Anterior cingulate cortex (tissue), 58 donors: Measurements from ENCODE around the gene THAP2.
"Not testable (repeated sequence)": the region's sequence is repeated elsewhere in the genome, so short reads cannot be mapped to it uniquely, and the experiment has no call there.

Experiments
- DNase-seq, 58 donors: peaks; one replicate each; lab custom pipeline; 2025; lab: John Stamatoyannopoulos, UW

Gene THAP2

DNA sequence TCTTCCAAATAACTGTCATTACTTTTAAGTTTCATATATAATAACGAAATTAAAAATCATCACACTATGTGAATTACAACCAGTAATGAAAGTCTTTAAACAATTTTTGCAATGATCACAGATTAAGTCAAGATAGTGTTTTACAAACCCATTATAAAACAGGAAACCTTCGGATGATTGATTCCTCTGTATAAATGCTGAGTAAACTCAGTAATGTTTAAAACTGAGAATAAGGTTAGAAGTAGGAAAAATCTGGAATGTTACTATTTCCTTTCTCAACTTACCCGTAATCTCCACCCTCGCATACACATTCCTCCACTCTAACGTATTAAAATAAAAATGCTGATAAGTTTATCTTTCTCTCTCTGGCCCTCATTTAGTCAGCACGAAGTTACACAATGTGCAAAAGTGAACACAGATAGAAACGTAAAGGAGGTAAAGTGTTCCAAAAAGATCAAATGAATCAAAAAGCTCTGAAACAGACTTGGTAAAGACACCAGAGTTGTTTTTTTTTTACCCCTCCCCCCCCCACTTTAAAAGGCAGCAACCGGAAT lies 2.0 kb upstream of the THAP2 start:
- DNase-seq = no peak

DNA sequence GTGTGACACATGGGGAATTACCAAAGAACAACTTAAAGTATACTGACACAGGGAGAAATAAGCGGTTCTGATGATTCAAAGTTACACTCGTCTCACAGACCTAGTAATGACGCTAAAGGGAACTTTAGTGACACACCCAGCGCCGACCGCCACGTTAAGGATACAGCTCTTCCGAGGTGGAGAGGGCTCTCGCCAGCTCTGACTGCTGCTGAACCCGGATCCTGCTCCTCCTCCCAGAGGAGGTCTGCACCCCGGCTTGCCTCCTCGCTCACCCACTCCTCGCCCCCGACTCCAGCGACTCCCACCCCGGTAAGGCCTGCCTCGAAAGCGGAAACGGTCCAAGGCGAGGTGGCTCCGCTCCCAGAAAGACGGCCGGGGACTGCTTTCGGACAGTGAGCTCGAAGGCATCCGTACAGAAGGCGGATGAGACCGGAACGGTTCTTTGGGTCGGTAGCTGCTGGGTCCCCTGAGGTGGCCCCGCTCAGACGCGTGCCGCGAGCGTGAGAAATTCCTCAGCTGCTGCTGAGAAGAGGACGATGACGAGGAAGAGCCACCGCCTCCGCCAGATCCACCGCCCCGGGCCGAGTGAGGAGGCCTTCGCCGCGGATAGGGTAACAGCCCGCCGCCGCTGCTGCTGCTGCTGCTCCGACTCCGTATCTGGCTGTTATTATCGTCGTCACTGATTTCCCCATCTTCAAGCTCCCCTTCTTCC lies 1.1 kb upstream of the THAP2 start:
- DNase-seq = peak in 51 of 58 donors; percentile 23 to 77 (median 55)

DNA sequence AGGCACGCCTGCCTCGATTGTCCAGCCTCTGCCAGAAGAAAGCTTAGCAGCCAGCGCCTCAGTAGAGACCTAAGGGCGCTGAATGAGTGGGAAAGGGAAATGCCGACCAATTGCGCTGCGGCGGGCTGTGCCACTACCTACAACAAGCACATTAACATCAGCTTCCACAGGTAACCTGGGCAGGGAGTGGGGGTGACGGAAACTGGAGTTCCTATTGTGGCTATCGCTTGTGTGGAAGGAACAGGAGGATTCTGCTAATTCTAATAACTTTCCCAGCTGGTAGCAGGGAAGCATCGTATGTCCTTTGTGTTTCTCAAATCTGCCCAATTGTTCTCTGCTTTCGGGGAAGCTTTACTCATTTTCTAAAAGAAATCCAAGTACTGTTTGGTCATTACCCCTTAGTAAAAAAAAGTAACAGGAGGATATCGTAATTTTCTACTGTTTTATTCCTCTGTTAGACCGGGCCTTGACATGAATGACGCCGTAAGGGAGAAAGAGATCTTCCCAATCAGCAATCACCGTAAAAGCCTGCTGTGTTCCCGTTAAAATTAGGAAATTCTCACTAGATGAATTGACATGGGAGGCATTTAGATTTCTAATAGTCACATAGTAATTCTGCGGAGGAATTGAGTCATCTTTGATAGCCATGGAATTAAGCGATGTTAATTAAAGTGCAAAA lies 449 bp downstream of the THAP2 start:
- peak in 6 of 58 donors; percentile 76 to 91 (median 85) for DNase-seq

DNA sequence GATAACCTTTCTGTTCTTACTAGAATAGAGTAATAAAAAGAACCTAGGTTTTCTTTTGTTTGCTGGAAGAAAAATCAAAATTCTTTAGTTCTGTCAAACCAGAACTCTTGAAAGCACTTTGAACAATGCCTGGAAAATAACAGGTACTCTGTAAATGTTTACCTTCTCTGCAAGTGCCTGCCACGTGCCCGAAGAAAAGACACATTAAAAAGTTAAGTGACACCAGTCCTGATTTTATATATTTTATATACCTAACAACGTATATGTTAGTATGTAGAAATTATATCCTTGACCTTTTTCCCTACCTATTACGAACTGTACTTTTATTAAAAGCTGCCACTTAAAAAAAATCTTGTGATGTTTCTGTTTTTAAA lies 976 bp downstream of the THAP2 start:
- no peak for DNase-seq

DNA sequence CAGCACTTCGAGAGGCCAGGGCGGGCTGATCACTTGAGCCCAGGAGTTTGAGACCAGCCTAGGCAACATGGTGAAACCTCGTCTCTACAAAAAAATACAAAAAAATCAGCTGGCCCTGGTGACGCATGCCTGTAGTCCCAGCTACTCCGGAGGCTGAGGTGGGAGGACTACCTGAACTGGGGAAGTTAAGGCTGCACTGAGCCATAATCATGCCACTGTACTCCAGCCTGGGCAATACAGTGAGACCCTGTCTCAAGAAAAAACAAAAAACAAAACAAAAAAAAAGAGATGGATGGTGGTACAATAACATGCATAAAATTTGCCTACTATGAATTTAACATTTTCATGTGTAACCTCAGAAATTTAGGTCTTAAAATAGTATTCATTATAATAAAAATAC lies 2.2 kb downstream of the THAP2 start:
- DNase-seq = no peak

DNA sequence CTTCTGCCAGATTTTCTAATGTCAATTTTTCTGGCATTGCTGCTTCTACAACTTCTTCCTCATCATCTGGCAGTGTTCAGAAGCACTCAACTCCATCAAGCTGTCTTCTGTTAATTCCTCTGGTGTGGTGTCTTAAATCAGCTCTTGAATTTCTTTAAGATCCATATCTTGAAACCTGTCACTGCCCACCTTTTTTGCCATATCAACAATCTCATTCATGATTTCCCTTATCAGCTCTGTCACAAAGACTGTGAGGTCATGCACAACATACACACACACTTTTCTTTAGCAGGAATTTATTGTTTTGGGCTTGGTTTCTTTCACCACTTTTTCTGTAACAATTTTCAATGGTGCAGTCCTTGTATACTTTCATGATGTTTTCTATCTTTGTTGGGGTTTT lies 7.2 kb downstream of the THAP2 start:
- DNase-seq = no peak

DNA sequence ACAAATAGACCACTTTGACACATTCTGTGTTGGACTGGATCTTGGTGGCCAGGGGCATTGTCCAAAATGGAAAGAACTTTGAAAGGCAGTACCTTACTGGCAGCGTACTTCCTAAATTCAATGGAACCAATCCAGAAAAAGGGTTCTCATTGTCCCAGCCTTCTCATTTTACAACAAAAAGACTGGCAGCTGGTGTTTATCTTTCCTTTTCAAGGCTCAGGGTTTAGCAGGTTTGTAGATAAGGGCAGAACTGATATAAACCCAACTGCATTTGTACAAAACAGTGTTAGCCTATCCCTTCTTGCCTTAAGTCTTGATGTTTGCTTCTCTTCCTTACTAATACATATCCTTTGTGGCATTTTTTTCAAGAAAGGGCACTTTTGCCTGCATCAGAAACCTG lies 7.7 kb downstream of the THAP2 start:
- no peak for DNase-seq

DNA sequence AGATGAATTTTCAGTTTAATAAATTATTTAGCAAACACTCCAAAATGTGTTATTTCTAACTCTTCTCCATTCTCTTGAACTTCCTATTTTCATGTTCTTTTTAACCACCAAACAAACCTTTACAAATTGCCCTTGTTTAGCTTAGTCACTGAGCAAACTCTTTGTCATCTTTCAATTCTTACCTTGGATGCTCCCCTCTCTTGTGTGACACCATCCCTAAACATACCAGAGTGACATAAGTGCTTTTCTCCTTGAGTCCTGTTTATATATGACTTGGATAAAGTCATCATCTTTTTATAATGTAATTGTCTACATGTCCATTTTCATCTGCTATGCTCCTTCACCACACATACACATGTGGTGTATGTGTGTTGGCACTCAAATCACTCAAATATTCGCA lies 18.4 kb downstream of the THAP2 start:
- DNase-seq = no peak

DNA sequence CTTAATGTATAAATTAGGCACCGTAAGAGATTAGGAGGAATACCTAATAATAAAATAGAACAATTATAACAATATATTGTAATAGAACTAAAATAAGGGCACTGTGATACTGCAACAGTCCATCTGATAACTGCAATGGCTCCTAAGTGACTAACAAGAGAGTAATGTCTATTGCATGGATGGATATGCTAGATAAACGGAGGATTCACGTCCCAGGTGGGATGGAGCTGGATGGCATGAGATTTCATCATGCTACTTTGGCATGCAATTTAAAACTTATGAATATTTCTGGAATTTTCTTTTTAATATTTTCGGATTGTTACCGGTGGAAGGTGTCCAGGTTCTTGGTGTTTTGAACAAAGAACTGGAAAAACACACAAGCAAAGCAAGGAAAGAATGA lies 19.5 kb downstream of the THAP2 start:
- no peak for DNase-seq

DNA sequence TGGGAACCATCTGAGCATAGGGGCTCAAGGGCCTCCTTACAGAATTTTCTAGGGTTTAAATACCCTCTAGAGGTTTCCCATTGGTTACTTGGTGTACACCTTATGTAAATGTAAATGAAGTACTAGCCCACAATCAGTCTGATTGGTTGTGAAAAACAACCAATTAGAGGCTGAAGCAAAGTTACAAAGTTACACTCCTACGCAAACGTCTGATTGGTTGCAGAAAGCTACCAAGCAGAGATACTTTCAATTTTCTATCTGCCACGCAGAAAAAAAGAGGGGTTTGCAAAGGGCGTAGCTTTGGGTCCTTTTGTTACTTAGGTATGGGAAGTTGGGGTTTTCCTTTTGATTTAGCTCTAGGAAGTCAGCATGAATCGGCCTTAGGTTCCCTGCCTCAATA lies 20.0 kb downstream of the THAP2 start:
- peak in 1 of 58 donors; percentile 4 for DNase-seq

DNA sequence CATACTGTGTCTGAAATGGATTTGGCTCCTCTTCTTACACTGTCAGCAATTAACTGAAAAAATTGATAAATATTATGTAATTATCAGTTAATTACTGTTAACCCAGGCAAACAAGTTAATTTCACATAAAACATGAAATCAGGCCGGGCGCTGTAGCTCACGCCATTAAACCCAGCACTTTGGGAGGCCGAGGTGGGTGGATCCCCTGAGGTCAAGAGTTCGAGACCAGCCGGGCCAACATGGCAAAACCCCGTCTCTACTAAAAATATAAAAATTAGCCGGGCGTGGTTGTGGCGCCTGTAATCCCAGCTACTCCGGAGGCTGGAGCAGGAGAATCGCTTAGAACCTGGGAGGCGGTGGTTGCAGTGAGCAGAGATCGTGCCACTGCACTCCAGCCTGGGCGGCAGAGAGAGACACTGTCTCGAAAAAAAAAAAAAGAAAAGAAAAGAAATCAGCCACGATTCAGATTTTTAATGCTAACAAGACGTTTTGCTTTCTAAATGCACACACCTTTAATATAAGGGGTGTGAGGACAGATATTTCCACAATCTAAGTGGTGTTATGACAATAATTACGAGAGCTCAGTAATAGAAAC lies 21.3 kb downstream of the THAP2 start:
- peak in 5 of 58 donors; percentile 2 to 11 (median 4) for DNase-seq

DNA sequence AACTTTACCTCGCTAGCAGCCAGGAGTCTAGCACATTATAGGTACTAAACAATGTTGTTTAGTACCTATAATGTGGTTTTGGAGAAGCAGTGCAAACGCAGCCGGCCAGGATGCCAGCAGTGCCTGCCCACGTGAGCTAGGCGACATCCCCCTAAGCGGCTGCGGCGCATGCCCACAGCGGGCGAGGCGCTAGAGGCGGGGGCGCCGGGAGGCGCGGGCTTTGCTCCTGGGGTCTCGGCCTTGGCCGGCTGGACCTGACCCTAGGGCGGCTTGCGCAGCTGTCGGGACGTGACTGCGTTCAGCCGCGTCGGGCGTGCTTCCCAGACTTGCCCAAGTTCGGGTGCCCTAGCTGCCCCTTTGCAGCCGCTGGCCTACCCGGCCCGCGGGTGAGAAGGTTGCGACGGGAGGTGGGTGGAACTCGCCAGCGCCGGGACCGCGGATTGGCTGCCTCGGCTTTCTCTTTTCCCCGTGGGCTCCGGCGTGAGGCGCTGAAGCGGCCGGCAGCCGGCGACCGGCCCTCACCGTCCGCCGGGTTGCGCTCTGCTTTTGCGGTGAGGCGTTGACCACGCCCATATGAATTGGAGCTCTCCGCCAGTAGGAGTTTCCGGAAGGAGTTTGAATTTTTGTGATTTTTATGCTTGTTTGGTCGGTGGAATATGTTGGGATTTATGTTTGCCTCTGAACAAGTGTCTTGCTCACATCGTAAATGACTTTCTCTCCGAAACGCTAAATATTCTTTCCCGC lies 22.0 kb downstream of the THAP2 start, which contains the start of gene TMEM19:
TMEM19 (plus strand) TSS at position 169 of the 744 bp plus-strand sequence. CDS start 599 bp downstream, outside the sequence.
- peak in 57 of 58 donors; percentile 63 to 98 (median 91) for DNase-seq

DNA sequence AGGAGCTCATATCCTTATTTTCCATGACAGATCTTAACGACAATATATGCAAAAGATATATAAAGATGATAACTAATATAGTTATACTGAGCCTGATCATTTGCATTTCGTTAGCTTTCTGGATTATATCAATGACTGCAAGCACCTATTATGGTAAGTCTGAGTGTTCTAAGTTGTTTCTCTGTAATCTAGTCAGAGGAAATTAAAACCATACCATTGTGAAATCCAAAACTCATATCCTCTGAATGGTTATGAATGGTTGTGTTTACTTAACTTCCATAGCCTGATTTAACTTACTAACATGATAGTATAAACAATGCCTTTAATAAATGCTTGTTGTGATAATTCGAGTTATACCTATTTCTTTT lies 22.5 kb downstream of the THAP2 start:
- DNase-seq = no peak

DNA sequence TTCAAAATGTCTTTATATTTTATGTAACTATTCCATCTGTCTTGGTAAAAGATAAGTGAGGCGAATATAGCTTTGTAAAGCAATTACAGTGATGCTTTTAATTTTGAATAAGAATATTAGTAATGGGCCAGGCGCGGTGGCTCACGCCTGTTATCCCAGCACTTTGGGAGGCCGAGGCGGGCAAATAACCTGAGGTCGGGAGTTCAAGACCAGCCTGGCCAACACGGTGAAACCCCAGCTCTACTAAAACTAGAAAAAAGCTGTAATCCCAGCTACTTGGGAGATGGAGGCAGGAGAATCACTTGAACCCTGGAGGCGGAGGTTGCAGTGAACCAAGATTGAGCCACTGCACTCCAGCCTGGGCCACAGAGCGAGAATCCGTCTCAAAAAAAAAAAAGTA lies 23.1 kb downstream of the THAP2 start:
- DNase-seq = peak in 2 of 58 donors; percentile 1 to 2

DNA sequence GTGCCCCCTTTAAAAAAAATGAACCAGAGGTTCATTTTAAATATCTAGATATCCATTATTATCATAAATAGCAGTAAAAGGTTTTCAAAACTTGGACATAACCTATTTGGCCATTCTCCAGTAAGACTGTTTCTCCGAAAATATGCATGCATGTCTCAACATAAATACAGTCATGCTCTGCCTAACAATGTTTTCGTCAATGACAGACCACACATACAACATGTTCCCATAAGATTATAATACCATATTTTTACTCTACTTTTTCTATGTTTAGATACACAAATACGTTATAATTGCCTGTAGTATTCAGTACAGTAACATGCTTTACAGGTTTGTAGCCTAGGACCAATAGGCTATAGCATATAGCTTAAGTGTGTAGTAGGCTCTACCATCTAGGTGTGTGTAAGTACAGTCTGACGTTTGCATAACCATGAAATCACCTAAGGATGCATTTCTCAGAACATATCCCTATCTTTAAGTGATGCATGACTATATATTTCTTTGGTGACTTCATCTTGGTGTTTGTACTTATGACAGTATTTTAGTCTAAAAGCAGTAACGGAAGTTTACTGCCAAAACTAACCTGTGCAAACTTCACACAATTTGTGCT lies 25.0 kb downstream of the THAP2 start:
- no peak for DNase-seq

DNA sequence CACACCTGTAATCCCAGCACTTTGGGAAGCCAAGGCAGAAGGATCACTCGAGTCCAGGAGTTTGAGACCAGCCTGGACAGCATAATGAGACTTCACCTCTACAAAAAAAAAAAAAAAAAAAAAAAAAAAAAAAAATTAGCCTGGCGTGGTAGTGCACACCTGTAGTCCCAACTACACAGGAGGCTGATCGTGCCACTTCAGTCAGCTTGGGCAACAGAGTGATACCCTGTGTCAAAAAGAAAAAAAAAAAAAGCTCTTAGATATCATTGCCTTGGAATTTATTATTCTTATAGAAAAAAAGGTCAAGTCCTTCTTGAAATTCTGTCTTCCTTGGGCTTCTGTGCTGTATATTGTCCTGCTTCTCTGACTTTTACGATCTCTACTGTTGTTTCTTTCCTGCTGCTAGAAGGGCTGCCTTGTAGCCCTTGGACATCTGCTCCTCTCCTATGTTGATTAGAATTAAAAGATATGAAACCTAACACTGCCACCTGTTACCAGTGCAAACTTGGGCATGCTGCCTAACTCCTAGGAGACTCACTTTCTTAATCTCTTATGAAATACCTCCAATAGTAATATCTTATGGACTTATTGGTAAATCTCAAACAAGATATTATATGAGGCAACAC lies 27.5 kb downstream of the THAP2 start:
- DNase-seq = no peak

DNA sequence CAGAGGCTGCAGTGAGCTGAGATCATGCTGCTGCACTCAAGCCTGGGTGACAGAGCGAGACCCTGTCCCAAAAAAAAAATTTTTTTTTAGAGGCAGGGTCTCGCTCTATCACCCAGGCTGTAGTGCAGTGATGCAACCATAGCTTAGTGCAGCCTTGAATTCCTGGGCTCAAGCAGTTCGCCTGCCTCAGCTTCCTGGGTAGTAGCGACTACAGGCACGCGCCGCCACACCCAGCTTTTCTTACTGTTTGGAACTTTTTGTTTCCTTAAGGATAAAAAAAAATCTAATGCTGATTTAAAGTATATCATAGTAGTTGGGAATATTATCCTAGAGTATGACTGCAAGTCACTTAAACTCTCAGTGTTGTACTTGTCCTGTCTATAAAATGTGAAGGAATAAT lies 29.0 kb downstream of the THAP2 start:
- no peak for DNase-seq

DNA sequence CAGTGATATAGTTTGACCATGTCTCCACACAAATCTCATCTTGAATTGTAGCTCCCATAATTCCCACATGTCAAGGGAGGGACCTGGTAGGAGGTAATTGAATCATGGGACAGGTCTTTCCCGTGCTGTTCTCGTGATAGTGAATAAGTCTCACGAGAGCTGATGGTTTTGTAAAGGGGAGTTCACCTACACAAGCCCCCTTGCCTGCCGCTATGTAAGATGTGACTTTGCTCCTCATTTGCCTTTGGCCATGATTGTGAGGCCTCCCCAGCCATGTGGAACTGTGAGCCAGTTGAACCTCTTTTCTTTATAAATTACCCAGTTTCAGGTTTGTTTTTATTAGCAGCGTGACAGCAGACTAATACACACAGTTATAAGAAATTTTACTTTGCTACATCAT lies 29.6 kb downstream of the THAP2 start:
- DNase-seq = not testable (repeated sequence)

DNA sequence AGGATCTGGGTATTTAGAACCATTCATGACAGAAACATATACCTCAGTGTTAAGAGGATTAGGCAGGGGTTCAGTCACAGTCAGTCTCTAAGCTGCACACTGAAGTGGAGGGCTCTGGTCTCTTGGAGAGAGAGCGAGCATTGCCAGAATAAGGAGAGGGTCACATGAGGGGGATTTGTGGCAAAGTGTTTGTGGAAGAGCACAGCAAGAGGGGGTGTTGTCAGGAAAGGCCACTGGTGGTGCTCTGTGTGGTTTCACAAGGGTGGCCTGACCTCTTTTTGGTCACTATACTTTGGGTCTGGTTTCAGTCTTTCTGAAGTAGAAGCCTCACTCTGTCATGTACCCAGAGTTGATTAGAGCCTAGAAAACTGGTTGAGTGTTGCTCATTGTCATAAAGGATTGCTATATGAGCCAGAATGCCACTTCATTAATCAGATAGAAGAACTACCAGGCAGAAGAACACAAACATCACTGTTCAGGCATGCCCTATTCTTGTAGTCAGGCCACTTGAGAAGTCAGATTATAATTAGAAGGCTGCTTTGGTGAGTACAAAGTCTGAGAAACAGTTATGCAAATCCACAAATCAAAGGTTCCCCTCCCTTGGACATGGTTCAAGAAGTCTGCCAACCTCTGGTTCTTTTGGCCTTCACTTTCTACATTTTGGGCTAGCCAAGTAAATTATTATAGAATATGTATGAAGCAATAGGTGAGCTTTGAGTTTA lies 30.2 kb downstream of the THAP2 start:
- no peak for DNase-seq
